ENCODE data around the gene ABHD14A. TPM values are rescaled to one million over a fixed set of nuclear protein-coding genes. Genes with fewer than 3 reads are reported as not detected.

Gene ABHD14A
- total and polyA plus RNA-seq, 8 donors, result 7.0 to 20.8 (median 15.4) TPM; not detected in 2

GRCh38 chr3:52004906-52005395 is 30.1 kb downstream of the ABHD14A start:
- DNase-seq, result no peak
- WGBS, 5 donors, result 82 to 100% (median 93%) methylated on average over 2 to 4 of the region's 4 CpGs
- Histone ChIP-seq H3K27me3 (no peaks in the 10 kb centered on the region), H3K4me3 (no peak overlapping the region), H3K9me3 (no peaks in the 10 kb centered on the region), H3K36me3 (no peaks in the 10 kb centered on the region), H3K27ac (peak overlapping the region in 2 of 5 donors; percentile 36 to 49), H3K4me1 (peaks cover 20 to 24% (median 22%) of the 10 kb centered on the region in 4 donors)
- intact Hi-C loops (cut with DNase I; ENCODE audit: low total_unique reads), result loop anchor here (5.0 kb wide), 2 partner anchors 117 to 137 kb away; no protein-coding TSS in a partner anchor
- TF ChIP-seq POLR2AphosphoS5 (IDR thresholded peaks at IDR 0.05), result no peak
- TF ChIP-seq CTCF (IDR thresholded peaks at IDR 0.05), result no peak
- TF ChIP-seq EP300 (IDR thresholded peaks at IDR 0.05), result no peak
- TF ChIP-seq POLR2A (IDR thresholded peaks at IDR 0.05), result no peak

GRCh38 chr3:52005571-52005986 is 30.7 kb downstream of the ABHD14A start:
- Histone ChIP-seq H3K36me3 (no peaks in the 10 kb centered on the region), H3K9me3 (no peaks in the 10 kb centered on the region), H3K4me1 (peaks cover 20 to 24% (median 22%) of the 10 kb centered on the region in 4 donors), H3K27ac (peak overlapping the region in 3 of 5 donors; percentile 26 to 49 (median 36)), H3K4me3 (no peak overlapping the region), H3K27me3 (no peaks in the 10 kb centered on the region)
- intact Hi-C loops (cut with DNase I; ENCODE audit: low total_unique reads), result no loop called here
- peak; percentile 52 to 88 for DNase-seq
- 6 to 12% (median 9%) methylated on average over 14 to 15 of the region's 15 CpGs for WGBS, 5 donors
- TF ChIP-seq POLR2A (IDR thresholded peaks at IDR 0.05) (no peak), POLR2AphosphoS5 (IDR thresholded peaks at IDR 0.05) (peak in 1 of 3 donors; percentile 12)

- Histone ChIP-seq H3K27ac (peak overlapping the region in 3 of 5 donors; percentile 26 to 49 (median 36)), H3K4me3 (no peak overlapping the region), H3K27me3 (no peaks in the 10 kb centered on the region), H3K9me3 (no peaks in the 10 kb centered on the region), H3K4me1 (peaks cover 20 to 24% (median 21%) of the 10 kb centered on the region in 4 donors), H3K36me3 (no peaks in the 10 kb centered on the region)
- intact Hi-C loops (cut with DNase I; ENCODE audit: low total_unique reads), result no loop called here
- 50 to 69% (median 62%) methylated on average over 5 to 8 of the region's 8 CpGs for WGBS, 5 donors
- no peak for DNase-seq
- no peak for TF ChIP-seq CTCF (IDR thresholded peaks at IDR 0.05)
- no peak for TF ChIP-seq EP300 (IDR thresholded peaks at IDR 0.05)
- TF ChIP-seq POLR2AphosphoS5 (IDR thresholded peaks at IDR 0.05), result no peak
Observed at GRCh38 chr3:52006017-52006819, 31.4 kb downstream of the ABHD14A start.

GRCh38 chr3:52006820-52007133 is 31.9 kb downstream of the ABHD14A start:
- DNase-seq, result no peak
- intact Hi-C loops (cut with DNase I; ENCODE audit: low total_unique reads), result no loop called here
- TF ChIP-seq EP300 (IDR thresholded peaks at IDR 0.05), result no peak
- no peak for TF ChIP-seq CTCF (IDR thresholded peaks at IDR 0.05)
- no peak for TF ChIP-seq POLR2A (IDR thresholded peaks at IDR 0.05)
- no peak for TF ChIP-seq POLR2AphosphoS5 (IDR thresholded peaks at IDR 0.05)
- H3K4me3 ChIP-seq, result no peak overlapping the region
- WGBS, 5 donors, result 87 to 92% (median 88%) methylated on average over 5 to 6 of the region's 6 CpGs
- peaks cover 15 to 19% (median 16%) of the 10 kb centered on the region in 4 donors for H3K4me1 ChIP-seq
- no peak overlapping the region for H3K27ac ChIP-seq
- no peaks in the 10 kb centered on the region for H3K36me3 ChIP-seq
- no peaks in the 10 kb centered on the region for H3K27me3 ChIP-seq
- no peaks in the 10 kb centered on the region for H3K9me3 ChIP-seq

- DNase-seq, result no peak
- H3K4me1 ChIP-seq, result peaks cover 14 to 17% (median 15%) of the 10 kb centered on the region in 4 donors
- TF ChIP-seq POLR2AphosphoS5 (IDR thresholded peaks at IDR 0.05) (no peak), POLR2A (IDR thresholded peaks at IDR 0.05) (no peak), CTCF (IDR thresholded peaks at IDR 0.05) (no peak), EP300 (IDR thresholded peaks at IDR 0.05) (no peak)
- H3K4me3 ChIP-seq, result no peak overlapping the region
- no peaks in the 10 kb centered on the region for H3K36me3 ChIP-seq
- H3K9me3 ChIP-seq, result no peaks in the 10 kb centered on the region
- no peaks in the 10 kb centered on the region for H3K27me3 ChIP-seq
- H3K27ac ChIP-seq, result no peak overlapping the region
- WGBS, 5 donors, result 46 to 74% (median 71%) methylated on average over 4 of the region's 4 CpGs
- intact Hi-C loops (cut with DNase I; ENCODE audit: low total_unique reads), result no loop called here
Observed at GRCh38 chr3:52007291-52007690, 32.4 kb downstream of the ABHD14A start.

Data from stomach (tissue), 9 donors.